Ovary (tissue), 9 donors: ENCODE data around the gene ITSN1. TPM values are rescaled to one million over a fixed set of nuclear protein-coding genes. Genes with fewer than 3 reads are reported as not detected.

Source experiments
- DNase-seq, 5 donors: peaks; one replicate each; pipeline ENCODE4 v3.0.0-alpha.2; 2019 to 2020
- H3K27ac ChIP-seq, 2 donors: fragments of 200-600 bp; one replicate each; pipeline versions ENCODE4 v1.5.1 to v1.8.0; 2019 to 2022
- H3K27me3 ChIP-seq: fragments of 200-600 bp; one replicate; pipeline ENCODE4 v1.8.0; 2022
- H3K36me3 ChIP-seq: fragments of 200-600 bp; sonication (generic); one replicate; pipeline ENCODE4 v1.5.1; 2019
- H3K4me1 ChIP-seq: one replicate; pipeline ENCODE4 v1.8.1; 2013; ENCODE audit warnings: mild to moderate bottlenecking, moderate library complexity; ENCODE audit not compliant: insufficient read depth
- H3K4me3 ChIP-seq: fragments of 200-600 bp; sonication (generic); one replicate; pipeline ENCODE4 v1.5.1; 2017
- H3K9me3 ChIP-seq, 2 donors: fragments of 200-600 bp in 1 of 2; sonication (generic) in 1 of 2; one replicate each; pipeline versions ENCODE4 v1.5.1 to v1.8.1; 2013 to 2019; ENCODE audit warnings: mild to moderate bottlenecking in 1 of 2, moderate library complexity in 1 of 2
- CTCF ChIP-seq, 3 donors: fragments of 450-650 bp in 2 of 3; fragments of 200-600 bp in 1 of 3; IDR thresholded peaks; one replicate each; pipeline versions ENCODE4 v1.5.1 to v1.8.0; 2016 to 2022; ENCODE audit warnings: antibody characterized with exemption in 3 of 3, mild to moderate bottlenecking in 1 of 3
- EP300 ChIP-seq: sonication (generic); formaldehyde crosslinking; IDR thresholded peaks from one replicate; pipeline ENCODE4 v1.6.1; 2017; ENCODE audit warnings: antibody characterized with exemption
- POLR2A ChIP-seq: fragments of 450-650 bp; IDR thresholded peaks from one replicate; pipeline ENCODE4 v1.6.1; 2017; ENCODE audit warnings: antibody characterized with exemption, mild to moderate bottlenecking, moderate library complexity
- WGBS, 3 donors: extraction: QIAGEN DNeasy Blood & Tissue Kit in 1 of 3; methylation state at CpG; one replicate each; pipeline versions ENCODE4 v1.1.5 to v1.1.7; 2013 to 2017; 5-methylcytosine and 5-hydroxymethylcytosine counted together
- intact Hi-C, 4 donors: fragments of 100-400 bp; cut with DNase I; formaldehyde crosslinking; loops; one replicate each; pipeline versions ENCODE4 v1.11.0 to v1.15.1; 2022 to 2023
- polyA plus RNA-seq, 2 donors: library from polyadenylated mRNA; stranded (reverse); fragments of 200-250 nt in 1 of 2; fragments of 350-450 nt in 1 of 2; fragmentation: Illumina TruSeq in 1 of 2; extraction: RNeasy Lipid Tissue Mini Kit (QIAGEN cat#74804) in 1 of 2; gene quantifications; one replicate each; pipeline ENCODE4 v1.2.3, GENCODE V29; 2013 to 2014
- total RNA-seq, 7 donors: library from RNA; depleted of rRNA in 2 of 7; stranded (reverse); fragments of >200 nt in 2 of 7; fragmentation: NEBNext Ultra II Directional in 3 of 7; extraction: Animal tissue kit (Norgen Biotek cat#: 25700) in 3 of 7; gene quantifications; one replicate each; pipeline versions ENCODE4 v1.1.0 to v1.2.4, GENCODE V29; 2016 to 2023
- donor health status: DM: no; HTN: no; CAD: no; lungs with moderate emphysema.
- donor health status: DM: no; HTN: no; CAD: no.
- donor health status: Bipolar disorder and iron deficiency.
- donor health status: DM: yes; HTN: yes; CAD: no.
- donor health status: DM: no; HTN: no; CAD: no.
- donor health status: DM: yes; HTN: yes; CAD: no.

ITSN1 gene
- total and polyA plus RNA-seq, 9 donors: 22.6 to 61.3 (median 36.4) TPM

GRCh38 chr21:33839806-33840205 is 197.5 kb downstream of the ITSN1 start:
- Histone ChIP-seq H3K27ac (no peak overlapping the region), H3K27me3 (no peaks in the 10 kb centered on the region), H3K36me3 (no peaks in the 10 kb centered on the region), H3K4me3 (no peak overlapping the region), H3K4me1 (peaks cover 16% of the 10 kb centered on the region), H3K9me3 (no peaks in the 10 kb centered on the region)
- intact Hi-C loops: no loop called here
- DNase-seq: no peak
- WGBS, 3 donors: 96 to 97% (median 96%) methylated on average over 5 of the region's 5 CpGs
- TF ChIP-seq POLR2A: no peak
- TF ChIP-seq CTCF (IDR thresholded peaks at IDR 0.05): no peak
- TF ChIP-seq EP300: no peak

- no peak for TF ChIP-seq CTCF (IDR thresholded peaks at IDR 0.05)
- TF ChIP-seq EP300: no peak
- no peak for TF ChIP-seq POLR2A
- peaks cover 16% of the 10 kb centered on the region for H3K4me1 ChIP-seq
- no peak overlapping the region for H3K27ac ChIP-seq
- no peak for DNase-seq
- H3K9me3 ChIP-seq: no peaks in the 10 kb centered on the region
- no peaks in the 10 kb centered on the region for H3K36me3 ChIP-seq
- intact Hi-C loops: no loop called here
- H3K4me3 ChIP-seq: no peak overlapping the region
- H3K27me3 ChIP-seq: no peaks in the 10 kb centered on the region
- WGBS, 3 donors: 88 to 90% (median 88%) methylated on average over 5 of the region's 5 CpGs
These were observed 198.5 kb downstream of the ITSN1 start for GRCh38 chr21:33840771-33841170.

- intact Hi-C loops: no loop called here
- H3K4me3 ChIP-seq: no peak overlapping the region
- H3K27ac ChIP-seq: no peak overlapping the region
- H3K9me3 ChIP-seq: no peaks in the 10 kb centered on the region
- H3K4me1 ChIP-seq: peaks cover 15% of the 10 kb centered on the region
- H3K36me3 ChIP-seq: no peaks in the 10 kb centered on the region
- no peak for DNase-seq
- H3K27me3 ChIP-seq: no peaks in the 10 kb centered on the region
- TF ChIP-seq EP300: no peak
- no peak for TF ChIP-seq POLR2A
- TF ChIP-seq CTCF (IDR thresholded peaks at IDR 0.05): no peak
- 84 to 87% (median 87%) methylated on average over 7 of the region's 7 CpGs for WGBS, 3 donors
These were observed 199.3 kb downstream of the ITSN1 start for GRCh38 chr21:33841561-33841960.

- intact Hi-C loops: no loop called here
- 58 to 67% (median 66%) methylated on average over 6 of the region's 6 CpGs for whole genome bisulfite sequencing, 3 donors
- H3K27ac ChIP-seq: no peak overlapping the region
- H3K27me3 ChIP-seq: no peaks in the 10 kb centered on the region
- no peak overlapping the region for H3K4me3 ChIP-seq
- peaks cover 12% of the 10 kb centered on the region for H3K4me1 ChIP-seq
- DNase-seq: no peak
- no peak for TF ChIP-seq CTCF (IDR thresholded peaks at IDR 0.05)
- TF ChIP-seq EP300: no peak
- no peak for TF ChIP-seq POLR2A
- no peaks in the 10 kb centered on the region for H3K9me3 ChIP-seq
- no peaks in the 10 kb centered on the region for H3K36me3 ChIP-seq
These were observed 200.9 kb downstream of the ITSN1 start for GRCh38 chr21:33843216-33843615.
